GM23338 (cell line): ENCODE results near the gene RPH3AL. TPM values are rescaled to one million over a fixed set of nuclear protein-coding genes. Genes with fewer than 3 reads are reported as not detected.

Experiments
- ATAC-seq: fragments of 200-7000 bp; cut with Tn5 transposase; 3 replicates; pipeline ENCODE4 v1.9.1; 2020
- DNase-seq: peaks from one replicate; pipeline ENCODE4 v3.0.0-alpha.2; 2015; ENCODE audit warnings: low spot score
- H2AFZ ChIP-seq: fragments of 200-600 bp; sonication (generic); 2 replicates; pipeline ENCODE4 v1.8.0; 2016; ENCODE audit warnings: antibody characterized with exemption, mild to moderate bottlenecking, moderate library complexity
- H3F3A ChIP-seq: fragments of 200-600 bp; sonication (generic); replicated peaks from 2 replicates; pipeline ENCODE4 v1.8.0; 2017; ENCODE audit warnings: antibody characterized with exemption, mixed run types, low read depth
- H3K27ac ChIP-seq: fragments of 200-600 bp; sonication (generic); 2 replicates; pipeline ENCODE4 v1.6.1; 2016; ENCODE audit warnings: low read depth
- H3K27me3 ChIP-seq: fragments of 200-600 bp; sonication (generic); 2 replicates; pipeline ENCODE4 v1.8.0; 2016; ENCODE audit warnings: mild to moderate bottlenecking, mixed run types, moderate library complexity; ENCODE audit not compliant: insufficient read depth
- H3K36me3 ChIP-seq: fragments of 200-600 bp; sonication (generic); 2 replicates; pipeline ENCODE4 v1.8.0; 2016; ENCODE audit warnings: mild to moderate bottlenecking; ENCODE audit not compliant: insufficient read depth
- H3K4me1 ChIP-seq: fragments of 200-600 bp; sonication (generic); 2 replicates; pipeline ENCODE4 v1.8.0; 2016; ENCODE audit warnings: mild to moderate bottlenecking, moderate library complexity; ENCODE audit not compliant: insufficient read depth
- H3K4me2 ChIP-seq: fragments of 200-600 bp; sonication (generic); 2 replicates; pipeline ENCODE4 v1.7.1; 2017; ENCODE audit warnings: mixed run types
- H3K4me3 ChIP-seq: fragments of 200-600 bp; sonication (generic); 2 replicates; pipeline ENCODE4 v1.6.1; 2016; ENCODE audit warnings: mixed run types
- H3K79me2 ChIP-seq: fragments of 200-600 bp; sonication (generic); replicated peaks from 2 replicates; pipeline ENCODE4 v1.8.0; 2017; ENCODE audit warnings: mild to moderate bottlenecking; ENCODE audit not compliant: insufficient read depth
- H3K9me2 ChIP-seq: fragments of 200-600 bp; sonication (generic); 2 replicates; pipeline ENCODE4 v1.8.0; 2017; ENCODE audit not compliant: insufficient read depth
- H4K20me1 ChIP-seq: fragments of 200-600 bp; sonication (generic); replicated peaks from 2 replicates; pipeline ENCODE4 v1.8.0; 2017; ENCODE audit warnings: mild to moderate bottlenecking; ENCODE audit not compliant: insufficient read depth
- H3K27ac Mint-ChIP-seq: 2 replicates; pipeline ENCODE4 v1.8.0; 2020; ENCODE audit warnings: inconsistent platforms, mild to moderate bottlenecking, moderate library complexity, mixed read lengths
- H3K27me3 Mint-ChIP-seq: 3 replicates; pipeline ENCODE4 v1.8.0; 2022; ENCODE audit warnings: low read depth, mild to moderate bottlenecking, moderate library complexity, mixed read lengths, inconsistent platforms; ENCODE audit not compliant: insufficient read depth, poor library complexity
- H3K36me3 Mint-ChIP-seq: 3 replicates; pipeline ENCODE4 v1.8.0; 2021; ENCODE audit warnings: low read depth, mild to moderate bottlenecking, inconsistent platforms, moderate library complexity, mixed read lengths
- H3K4me1 Mint-ChIP-seq: 3 replicates; pipeline ENCODE4 v1.8.0; 2020; ENCODE audit warnings: mild to moderate bottlenecking, inconsistent platforms, mixed read lengths
- H3K4me3 Mint-ChIP-seq: 3 replicates; pipeline ENCODE4 v1.8.0; 2021; ENCODE audit warnings: moderate library complexity, mild to moderate bottlenecking, inconsistent platforms, mixed read lengths
- H3K9me3 Mint-ChIP-seq: 3 replicates; pipeline ENCODE4 v1.8.0; 2020; ENCODE audit warnings: moderate library complexity, mild to moderate bottlenecking, inconsistent platforms, mixed read lengths
- JUNB ChIP-seq: IDR thresholded peaks from one replicate; pipeline ENCODE4 v1.6.1; 2016; ENCODE audit warnings: antibody characterized with exemption; ENCODE audit not compliant: unreplicated experiment
- REST ChIP-seq: IDR thresholded peaks from one replicate; pipeline ENCODE4 v1.6.1; 2018; ENCODE audit warnings: antibody characterized with exemption; ENCODE audit not compliant: unreplicated experiment
- ZNF114 ChIP-seq: fragments of 250-450 bp; sonication (Bioruptor Pico); IDR thresholded peaks from 2 replicates; pipeline ENCODE4 v1.5.0; 2020; ENCODE audit warnings: mild to moderate bottlenecking, moderate library complexity
- ZNF462 ChIP-seq: fragments of 250-450 bp; sonication (Bioruptor Pico); IDR thresholded peaks from 2 replicates; pipeline ENCODE4 v1.5.0; 2020; ENCODE audit warnings: mild to moderate bottlenecking, moderate library complexity
- polyA plus RNA-seq: library from polyadenylated mRNA; unstranded; fragments of >200 nt; fragmentation: Nextera tagmentation; extraction: Ambion mirVana; gene quantifications from 2 replicates; pipeline ENCODE4 v1.2.1, GENCODE V29; 2016
- total RNA-seq: library from RNA; depleted of rRNA; stranded (reverse); fragments of >200 nt; shearing (Covaris generic); gene quantifications from 2 replicates; pipeline ENCODE4 v1.2.3, GENCODE V29; 2014

RPH3AL gene
- total and polyA plus RNA-seq, 2 experiments from 2014 or later, result 2.7 to 6.3 TPM

DNA sequence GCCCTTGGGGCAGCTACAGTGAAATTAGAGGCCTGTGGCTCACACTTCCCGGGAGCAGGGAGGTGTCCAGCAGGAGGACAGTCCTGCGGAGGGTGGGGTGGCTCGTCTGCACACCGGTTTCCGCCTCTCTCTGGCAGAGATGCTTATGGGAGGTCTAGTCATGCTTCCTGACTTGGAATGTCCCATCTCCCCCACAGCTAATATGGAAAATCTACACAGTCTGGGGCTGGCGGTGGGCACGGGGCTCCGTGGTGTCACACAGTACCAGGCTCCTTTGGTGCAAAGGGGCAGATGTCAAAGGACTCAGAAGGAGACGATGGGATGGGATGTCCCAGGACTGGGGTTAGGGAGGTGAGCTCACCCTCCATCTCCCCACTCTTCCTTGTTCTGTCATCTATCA, 127.1 kb downstream of the RPH3AL start:
- no peaks in the 10 kb centered on the region for H3K36me3 Mint-ChIP-seq
- ATAC-seq, result no peak

More for the DNA sequence above, 127.1 kb downstream of the RPH3AL start:
- H2AFZ ChIP-seq, result no peak overlapping the region
- H3K4me1 ChIP-seq, result no peaks in the 10 kb centered on the region
- no peak for DNase-seq
- H3K79me2 ChIP-seq, result no peaks in the 10 kb centered on the region
- TF ChIP-seq ZNF462 (CRISPR knock-in tag) (no peak), JUNB (no peak), REST (no peak), ZNF114 (no peak)
- Mint-ChIP-seq H3K4me1 (peaks cover 17% of the 10 kb centered on the region), H3K9me3 (no peaks in the 10 kb centered on the region; the same call in 2 of the 3 replicates), H3K27me3 (peaks cover 14% of the 10 kb centered on the region), H3K27ac (no peak overlapping the region), H3K4me3 (no peak overlapping the region)
- no peaks in the 10 kb centered on the region for H4K20me1 ChIP-seq
- no peaks in the 10 kb centered on the region for H3K9me2 ChIP-seq
- no peak overlapping the region for H3K4me3 ChIP-seq
- H3F3A ChIP-seq, result no peaks in the 10 kb centered on the region
- H3K36me3 ChIP-seq, result no peaks in the 10 kb centered on the region
- H3K4me2 ChIP-seq, result no peak overlapping the region
- H3K27me3 ChIP-seq, result no peaks in the 10 kb centered on the region
- no peak overlapping the region for H3K27ac ChIP-seq
